H9 (cell line): Measurements from ENCODE around the gene CEP120. TPM values are rescaled to one million over a fixed set of nuclear protein-coding genes. Genes with fewer than 3 reads are reported as not detected.

Experiments
- DNase-seq: peaks from one replicate; pipeline ENCODE4 v3.0.0-alpha.2; 2017
- H2AFZ ChIP-seq: one replicate; pipeline ENCODE4 v1.6.1; 2013; ENCODE audit warnings: mild to moderate bottlenecking, low read length, control low read depth, moderate library complexity
- H2AK5ac ChIP-seq: 2 replicates; pipeline ENCODE4 v1.6.1; 2013; ENCODE audit warnings: low read length, control low read depth, mixed read lengths; ENCODE audit not compliant: insufficient read length
- H2BK120ac ChIP-seq: one replicate; pipeline ENCODE4 v1.6.1; 2013; ENCODE audit warnings: low read depth, mild to moderate bottlenecking, low read length, control low read depth, inconsistent platforms; ENCODE audit not compliant: poor library complexity, severe bottlenecking
- H2BK12ac ChIP-seq: 2 replicates; pipeline ENCODE4 v1.6.1; 2013; ENCODE audit warnings: low read length, control low read depth, mixed read lengths, low read depth; ENCODE audit not compliant: insufficient read length
- H2BK15ac ChIP-seq: 2 replicates; pipeline ENCODE4 v1.6.1; 2013; ENCODE audit warnings: low read depth, low read length, control low read depth
- H2BK20ac ChIP-seq: one replicate; pipeline ENCODE4 v1.6.1; 2013; ENCODE audit warnings: low read depth, mild to moderate bottlenecking, low read length, control low read depth, inconsistent platforms; ENCODE audit not compliant: poor library complexity, severe bottlenecking
- H2BK5ac ChIP-seq: 2 replicates; pipeline ENCODE4 v1.6.1; 2013; ENCODE audit warnings: low read length, control low read depth, mixed read lengths; ENCODE audit not compliant: insufficient read length
- H3K14ac ChIP-seq: 2 replicates; pipeline ENCODE4 v1.6.1; 2013; ENCODE audit warnings: low read length, control low read depth; ENCODE audit not compliant: insufficient read depth
- H3K18ac ChIP-seq: 2 replicates; pipeline ENCODE4 v1.6.1; 2013; ENCODE audit warnings: low read depth, mild to moderate bottlenecking, mixed read lengths, low read length, control low read depth; ENCODE audit not compliant: insufficient read length
- H3K23ac ChIP-seq: 2 replicates; pipeline ENCODE4 v1.6.1; 2013; ENCODE audit warnings: low read length, control low read depth, mixed read lengths, low read depth; ENCODE audit not compliant: insufficient read length
- H3K23me2 ChIP-seq: 2 replicates; pipeline ENCODE4 v1.6.1; 2013; ENCODE audit warnings: low read depth, mild to moderate bottlenecking, mixed read lengths, low read length, control low read depth; ENCODE audit not compliant: insufficient read length, poor library complexity, severe bottlenecking
- H3K27ac ChIP-seq: 2 replicates; pipeline ENCODE4 v1.5.1; 2013; ENCODE audit warnings: low read length, control low read depth, mixed read lengths, low read depth; ENCODE audit not compliant: insufficient read length
- H3K27me3 ChIP-seq: 2 replicates; pipeline ENCODE4 v1.6.1; 2013; ENCODE audit warnings: low read length, control low read depth, inconsistent platforms; ENCODE audit not compliant: insufficient read depth
- H3K4ac ChIP-seq: 2 replicates; pipeline ENCODE4 v1.6.1; 2013; ENCODE audit warnings: low read depth, mild to moderate bottlenecking, control low read depth, inconsistent platforms, low read length, moderate library complexity
- H3K4me1 ChIP-seq: 2 replicates; pipeline ENCODE4 v1.6.1; 2013; ENCODE audit warnings: low read length, control low read depth, inconsistent platforms; ENCODE audit not compliant: insufficient read depth
- H3K4me2 ChIP-seq: 2 replicates; pipeline ENCODE4 v1.6.1; 2013; ENCODE audit warnings: low read length, control low read depth, mixed read lengths; ENCODE audit not compliant: insufficient read length, insufficient read depth
- H3K56ac ChIP-seq: 2 replicates; pipeline ENCODE4 v1.6.1; 2013; ENCODE audit warnings: low read depth, mild to moderate bottlenecking, mixed read lengths, low read length, control low read depth; ENCODE audit not compliant: insufficient read length
- H3K79me1 ChIP-seq: 2 replicates; pipeline ENCODE4 v1.6.1; 2013; ENCODE audit warnings: low read depth, mild to moderate bottlenecking, moderate library complexity, low read length, control low read depth, inconsistent platforms; ENCODE audit not compliant: insufficient read depth, poor library complexity, severe bottlenecking
- H3K79me2 ChIP-seq: 2 replicates; pipeline ENCODE4 v1.6.1; 2013; ENCODE audit warnings: low read length, control low read depth, inconsistent platforms; ENCODE audit not compliant: insufficient read depth
- H3K9ac ChIP-seq: 2 replicates; pipeline ENCODE4 v1.6.1; 2013; ENCODE audit warnings: low read length, control low read depth, mixed read lengths; ENCODE audit not compliant: insufficient read length; ENCODE audit errors: extremely low read depth
- H3K9me3 ChIP-seq: one replicate; pipeline ENCODE4 v1.6.1; 2013; ENCODE audit warnings: low read depth, low read length, inconsistent platforms; ENCODE audit not compliant: control insufficient read depth
- H3T11ph ChIP-seq: one replicate; pipeline ENCODE4 v1.6.1; 2013; ENCODE audit warnings: mild to moderate bottlenecking, low read length, control low read depth, inconsistent platforms
- H4K20me1 ChIP-seq: one replicate; pipeline ENCODE4 v1.6.1; 2013; ENCODE audit not compliant: control insufficient read depth, insufficient read length, insufficient read depth
- H4K5ac ChIP-seq: 2 replicates; pipeline ENCODE4 v1.6.1; 2013; ENCODE audit warnings: low read depth, mild to moderate bottlenecking, mixed read lengths, low read length, control low read depth; ENCODE audit not compliant: insufficient read length
- H4K8ac ChIP-seq: replicated peaks from 2 replicates; pipeline ENCODE4 v1.6.1; 2013; ENCODE audit warnings: low read length, control low read depth, mixed read lengths, low read depth; ENCODE audit not compliant: insufficient read length
- H4K91ac ChIP-seq: 2 replicates; pipeline ENCODE4 v1.6.1; 2013; ENCODE audit warnings: low read depth, mild to moderate bottlenecking, moderate library complexity, mixed read lengths, low read length, control low read depth; ENCODE audit not compliant: insufficient read length
- H3K27ac Mint-ChIP-seq, 3 experiments: 2 replicates in 2 of 3; 3 replicates in 1 of 3; pipeline ENCODE4 v1.8.0; 2020 to 2021; ENCODE audit warnings: mixed read lengths in 3 of 3, mild to moderate bottlenecking in 1 of 3, moderate library complexity in 1 of 3
- H3K27me3 Mint-ChIP-seq: 2 replicates; pipeline ENCODE4 v1.8.0; 2021; ENCODE audit warnings: low read depth, mild to moderate bottlenecking, moderate library complexity, mixed read lengths
- H3K36me3 Mint-ChIP-seq, 3 experiments: 2 replicates in 2 of 3; 3 replicates in 1 of 3; pipeline ENCODE4 v1.8.0; 2020 to 2021; ENCODE audit warnings: low read depth in 3 of 3, mixed read lengths in 3 of 3; ENCODE audit not compliant: insufficient read depth in 1 of 3
- H3K4me1 Mint-ChIP-seq, 2 experiments: 2 replicates each; pipeline ENCODE4 v1.8.0; 2020; ENCODE audit warnings: mixed read lengths in 2 of 2
- H3K4me3 Mint-ChIP-seq, 2 experiments: 2 replicates in 1 of 2; 3 replicates in 1 of 2; pipeline ENCODE4 v1.8.0; 2020 to 2021; ENCODE audit warnings: mild to moderate bottlenecking in 2 of 2, mixed read lengths in 2 of 2, moderate library complexity in 1 of 2
- H3K9me3 Mint-ChIP-seq, 2 experiments: 2 replicates in 1 of 2; 3 replicates in 1 of 2; pipeline ENCODE4 v1.8.0; 2020; ENCODE audit warnings: mild to moderate bottlenecking in 2 of 2, mixed read lengths in 2 of 2, moderate library complexity in 1 of 2
- WGBS: extraction: QIAGEN DNeasy Blood & Tissue Kit; methylation state at CpG from one replicate; pipeline ENCODE4 v1.1.7; 2013; ENCODE audit warnings: missing lambda C conversion rate, low lambda C conversion rate, mixed read lengths; ENCODE audit not compliant: insufficient read length; ENCODE audit errors: extremely low coverage; 5-methylcytosine and 5-hydroxymethylcytosine counted together
- total RNA-seq: library from RNA; stranded (reverse); gene quantifications from 2 replicates; pipeline ENCODE4 v1.2.1, GENCODE V29; 2021
- TF ChIP-seq, protein P1 (sequence below): fragments of 200-600 bp; sonication (generic); conservative IDR thresholded peaks from 3 replicates; pipeline ENCODE4 v1.8.0; 2021; ENCODE audit warnings: antibody characterized with exemption, mild to moderate bottlenecking

CEP120 gene
- total RNA-seq, 1 experiment from 2014 or later = 22.5 TPM

DNA sequence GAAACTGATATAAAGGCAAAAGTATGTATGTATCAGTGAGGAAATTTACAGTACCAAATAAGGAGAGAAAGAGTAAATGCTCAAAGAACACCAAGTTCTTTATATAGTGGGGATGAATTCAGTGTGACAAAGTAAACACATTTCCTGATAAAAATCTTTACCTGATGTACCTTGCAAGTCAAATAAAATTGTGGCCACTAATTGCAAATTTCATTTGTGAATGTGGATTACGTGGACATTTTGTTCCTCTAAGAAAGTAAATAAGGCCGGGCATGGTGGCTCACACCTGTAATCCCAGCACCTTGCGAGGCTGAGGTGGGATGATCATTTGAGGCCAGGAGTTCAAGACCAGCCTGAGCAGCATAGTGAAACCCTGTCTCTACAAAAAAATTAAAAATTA lies 25.7 kb downstream of the CEP120 start:
- Histone ChIP-seq H3K14ac (no peak overlapping the region), H2BK120ac (no peak overlapping the region), H2AK5ac (no peak overlapping the region), H3K27ac (no peak overlapping the region), H3K23ac (no peak overlapping the region), H3K23me2 (peaks cover 5% of the 10 kb centered on the region), H4K20me1 (no peaks in the 10 kb centered on the region), H3K9ac (no peak overlapping the region), H4K5ac (no peak overlapping the region), H2BK15ac (no peak overlapping the region), H3K56ac (no peak overlapping the region), H3K27me3 (no peaks in the 10 kb centered on the region), H3T11ph (no peak overlapping the region), H2AFZ (no peak overlapping the region), H3K4me1 (no peaks in the 10 kb centered on the region), H2BK20ac (no peak overlapping the region), H3K9me3 (no peaks in the 10 kb centered on the region), H4K8ac (no peak overlapping the region), H3K79me2 (no peaks in the 10 kb centered on the region), H3K4me2 (no peak overlapping the region), H3K18ac (no peak overlapping the region), H3K4ac (no peak overlapping the region), H2BK12ac (no peak overlapping the region), H4K91ac (no peak overlapping the region), H3K79me1 (no peaks in the 10 kb centered on the region), H2BK5ac (no peak overlapping the region)
- Mint-ChIP-seq H3K36me3 (peaks cover 30 to 56% (median 33%) of the 10 kb centered on the region in 3 experiments; a peak in 6 of 7 replicates), H3K4me1 (peaks cover 4 to 7% of the 10 kb centered on the region in 2 experiments; a peak in 2 of 4 replicates), H3K27me3 (no peaks in the 10 kb centered on the region), H3K9me3 (no peaks in the 10 kb centered on the region), H3K27ac (no peak overlapping the region; a peak in 1 of 7 replicates), H3K4me3 (no peak overlapping the region)
- no CpG with 5 or more reads among the region's 3 CpGs for WGBS
- DNase-seq = no peak
- TF ChIP-seq, protein P1, sequence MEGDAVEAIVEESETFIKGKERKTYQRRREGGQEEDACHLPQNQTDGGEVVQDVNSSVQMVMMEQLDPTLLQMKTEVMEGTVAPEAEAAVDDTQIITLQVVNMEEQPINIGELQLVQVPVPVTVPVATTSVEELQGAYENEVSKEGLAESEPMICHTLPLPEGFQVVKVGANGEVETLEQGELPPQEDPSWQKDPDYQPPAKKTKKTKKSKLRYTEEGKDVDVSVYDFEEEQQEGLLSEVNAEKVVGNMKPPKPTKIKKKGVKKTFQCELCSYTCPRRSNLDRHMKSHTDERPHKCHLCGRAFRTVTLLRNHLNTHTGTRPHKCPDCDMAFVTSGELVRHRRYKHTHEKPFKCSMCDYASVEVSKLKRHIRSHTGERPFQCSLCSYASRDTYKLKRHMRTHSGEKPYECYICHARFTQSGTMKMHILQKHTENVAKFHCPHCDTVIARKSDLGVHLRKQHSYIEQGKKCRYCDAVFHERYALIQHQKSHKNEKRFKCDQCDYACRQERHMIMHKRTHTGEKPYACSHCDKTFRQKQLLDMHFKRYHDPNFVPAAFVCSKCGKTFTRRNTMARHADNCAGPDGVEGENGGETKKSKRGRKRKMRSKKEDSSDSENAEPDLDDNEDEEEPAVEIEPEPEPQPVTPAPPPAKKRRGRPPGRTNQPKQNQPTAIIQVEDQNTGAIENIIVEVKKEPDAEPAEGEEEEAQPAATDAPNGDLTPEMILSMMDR = no peak
